RWPE1 (cell line): ENCODE measurements around the gene CD3D.
A peak's percentile ranks its signal among the peaks of the same experiment; 100 is the strongest.

Experiments
- CTCF ChIA-PET: fragments of 350-600 bp; sonication (Branson Sonifier 250); formaldehyde crosslinking; extraction: SDS; loops from one replicate; lab custom pipeline; 2021; lab: Yijun Ruan, JAX
- POLR2A ChIA-PET: fragments of 400-600 bp; formaldehyde crosslinking; extraction: SDS; loops from one replicate; lab custom pipeline; 2020; ENCODE audit warnings: antibody characterized with exemption; ENCODE audit not compliant: low non-redundant PET; lab: Yijun Ruan, JAX
- DNase-seq: peaks from one replicate; pipeline ENCODE4 v3.0.0; 2012; ENCODE audit warnings: low spot score
- H3K27ac ChIP-seq: fragments of 450-650 bp; 2 replicates; pipeline ENCODE4 v1.5.1; 2017
- CTCF ChIP-seq: fragments of 450-650 bp; conservative IDR thresholded peaks from 2 replicates; pipeline ENCODE4 v1.5.1; 2017; ENCODE audit warnings: low read depth, mild to moderate bottlenecking

Gene CD3D

GRCh38 chr11:118359295-118359958 is 16.9 kb upstream of the CD3D start, which contains the start of gene UBE4A:
Gene UBE4A, plus strand, starts transcription at chr11:118359600. Its CDS starts 5,481 bp downstream, at chr11:118365081.
- CTCF ChIA-PET, result no interaction called here
- DNase-seq, result peak; percentile 78
- peak within 1 kb of the TSS; percentile 44 for H3K27ac ChIP-seq
- no peak for TF ChIP-seq CTCF
- POLR2A ChIA-PET, result interaction anchor here (0.7 kb wide), 1 partner anchor 384 kb away, joined by 4 read pairs; no protein-coding TSS in a partner anchor

- DNase-seq, result no peak
- POLR2A ChIA-PET, result no interaction called here
- no peak overlapping the region for H3K27ac ChIP-seq
- TF ChIP-seq CTCF, result no peak
- CTCF ChIA-PET, result interaction anchor here (1.0 kb wide), 1 partner anchor 63 kb away, joined by 3 read pairs; no protein-coding TSS in a partner anchor
Measured at GRCh38 chr11:118358071-118358470, 15.6 kb upstream of the CD3D start.

- CTCF ChIA-PET, result interaction anchor here (0.6 to 1.0 kb wide), 6 partner anchors 16 to 219 kb away, joined by 3 to 5 read pairs (median 3); no protein-coding TSS in a partner anchor
- TF ChIP-seq CTCF, result peak; percentile 61
- peak; percentile 5 for DNase-seq
- POLR2A ChIA-PET, result no interaction called here
- H3K27ac ChIP-seq, result no peak overlapping the region
Measured at GRCh38 chr11:118353084-118353710, 10.7 kb upstream of the CD3D start.

GRCh38 chr11:118349475-118349874 is 7.0 kb upstream of the CD3D start:
- no peak overlapping the region for H3K27ac ChIP-seq
- CTCF ChIA-PET, result no interaction called here
- no peak for DNase-seq

GRCh38 chr11:118343981-118344515 is 1.5 kb upstream of the CD3D start, which contains the start of gene CD3G:
Gene CD3G, plus strand, starts transcription at chr11:118344344. Its CDS starts 80 bp downstream, at chr11:118344424.
- TF ChIP-seq CTCF, result no peak
- ChIA-PET CTCF (no interaction called here), POLR2A (no interaction called here)
- no peak for DNase-seq
- H3K27ac ChIP-seq, result no peak within 1 kb of the TSS

More at GRCh38 chr11:118349475-118349874, 7.0 kb upstream of the CD3D start:
- TF ChIP-seq CTCF, result no peak
- POLR2A ChIA-PET, result no interaction called here

- no peak overlapping the region for H3K27ac ChIP-seq
- CTCF ChIA-PET, result no interaction called here
- POLR2A ChIA-PET, result no interaction called here
Measured at GRCh38 chr11:118343248-118343647, 743 bp upstream of the CD3D start.

More at GRCh38 chr11:118343248-118343647, 743 bp upstream of the CD3D start:
- no peak for DNase-seq
- TF ChIP-seq CTCF, result no peak
